ENCODE results near the gene RAD51. TPM values are rescaled to one million over a fixed set of nuclear protein-coding genes. Genes with fewer than 3 reads are reported as not detected.

Gene RAD51
- total RNA-seq, 4 donors from 2014 or later, result 3.0 TPM; not detected in 3

- Histone ChIP-seq H3K4me1 (no peaks in the 10 kb centered on the region), H3K27ac (no peak overlapping the region), H3K36me3 (no peaks in the 10 kb centered on the region), H3K27me3 (no peaks in the 10 kb centered on the region), H3K9me3 (no peaks in the 10 kb centered on the region), H3K4me3 (no peak overlapping the region)
- ATAC-seq, result no peak
- WGBS, 2 donors (ENCODE audit: low coverage in 1 of 2), result 96 to 97% methylated on average over 2 of the region's 2 CpGs
- TF ChIP-seq POLR2A (IDR thresholded peaks at IDR 0.05) (no peak), POLR2AphosphoS5 (IDR thresholded peaks at IDR 0.05) (no peak), CTCF (IDR thresholded peaks at IDR 0.05) (no peak), EP300 (IDR thresholded peaks at IDR 0.05) (no peak)
These were observed 28.0 kb downstream of the RAD51 start for GRCh38 chr15:40722934-40723333.

GRCh38 chr15:40723919-40724318, 28.9 kb downstream of the RAD51 start:
- no peaks in the 10 kb centered on the region for H3K9me3 ChIP-seq
- H3K27me3 ChIP-seq, result no peaks in the 10 kb centered on the region
- ATAC-seq, result no peak
- H3K4me1 ChIP-seq, result no peaks in the 10 kb centered on the region
- H3K4me3 ChIP-seq, result no peak overlapping the region
- 69 to 70% methylated on average over 2 of the region's 2 CpGs for WGBS, 2 donors (ENCODE audit: low coverage in 1 of 2)
- TF ChIP-seq POLR2A (IDR thresholded peaks at IDR 0.05) (no peak), POLR2AphosphoS5 (IDR thresholded peaks at IDR 0.05) (no peak), EP300 (IDR thresholded peaks at IDR 0.05) (no peak), CTCF (IDR thresholded peaks at IDR 0.05) (no peak)
- no peak overlapping the region for H3K27ac ChIP-seq
- H3K36me3 ChIP-seq, result no peaks in the 10 kb centered on the region

GRCh38 chr15:40731034-40731433, 36.1 kb downstream of the RAD51 start:
- 55 to 74% methylated on average over 3 of the region's 3 CpGs for WGBS, 2 donors (ENCODE audit: low coverage in 1 of 2)
- Histone ChIP-seq H3K9me3 (no peaks in the 10 kb centered on the region), H3K27me3 (no peaks in the 10 kb centered on the region), H3K4me1 (no peaks in the 10 kb centered on the region), H3K27ac (no peak overlapping the region), H3K4me3 (no peak overlapping the region), H3K36me3 (peaks cover 0 to 58% of the 10 kb centered on the region in 2 donors)
- no peak for ATAC-seq
- no peak for TF ChIP-seq POLR2A (IDR thresholded peaks at IDR 0.05)

- Histone ChIP-seq H3K9me3 (no peaks in the 10 kb centered on the region), H3K36me3 (peaks cover 5 to 100% of the 10 kb centered on the region in 2 donors), H3K4me3 (no peak overlapping the region), H3K27me3 (no peaks in the 10 kb centered on the region), H3K4me1 (no peaks in the 10 kb centered on the region), H3K27ac (no peak overlapping the region)
- 79% methylated on average over 4 of the region's 4 CpGs; no CpG with 5 or more reads in 1 of the 2 donors for WGBS, 2 donors (ENCODE audit: low coverage in 1 of 2)
- TF ChIP-seq POLR2AphosphoS5 (IDR thresholded peaks at IDR 0.05), result no peak
- TF ChIP-seq CTCF (IDR thresholded peaks at IDR 0.05), result no peak
- no peak for TF ChIP-seq EP300 (IDR thresholded peaks at IDR 0.05)
- TF ChIP-seq POLR2A (IDR thresholded peaks at IDR 0.05), result no peak
- no peak for ATAC-seq
These were observed 41.6 kb downstream of the RAD51 start for GRCh38 chr15:40736575-40736974.

- 92% methylated on average over 2 to 3 of the region's 3 CpGs for WGBS, 2 donors (ENCODE audit: low coverage in 1 of 2)
- Histone ChIP-seq H3K4me1 (no peaks in the 10 kb centered on the region), H3K27ac (no peak overlapping the region), H3K4me3 (no peak overlapping the region), H3K9me3 (no peaks in the 10 kb centered on the region), H3K36me3 (peaks cover 5 to 100% of the 10 kb centered on the region in 2 donors), H3K27me3 (no peaks in the 10 kb centered on the region)
- no peak for TF ChIP-seq CTCF (IDR thresholded peaks at IDR 0.05)
- no peak for TF ChIP-seq POLR2AphosphoS5 (IDR thresholded peaks at IDR 0.05)
- no peak for ATAC-seq
These were observed 42.1 kb downstream of the RAD51 start for GRCh38 chr15:40737048-40737447.
